ENCODE results near the gene HEATR1. TPM values are rescaled to one million over a fixed set of nuclear protein-coding genes. Genes with fewer than 3 reads are reported as not detected.

The HEATR1 gene
- total RNA-seq, 3 donors from 2014 or later: 113 to 126 (median 120) TPM

- no peak overlapping the region for H3K4me3 Mint-ChIP-seq
- DNase-seq (no peak), ATAC-seq (no peak)
- H3K36me3 Mint-ChIP-seq (ENCODE audit: insufficient read depth): peaks cover 55% of the 10 kb centered on the region
- H3K27me3 Mint-ChIP-seq (ENCODE audit: low read depth): no peaks in the 10 kb centered on the region
- H3K4me1 Mint-ChIP-seq (ENCODE audit: low read depth): no peaks in the 10 kb centered on the region
- H3K9me3 Mint-ChIP-seq: no peaks in the 10 kb centered on the region
Measured at GRCh38 chr1:236568285-236568894, 35.9 kb downstream of the HEATR1 start.

GRCh38 chr1:236565530-236565929 lies 38.8 kb downstream of the HEATR1 start:
- ATAC-seq: no peak
- Mint-ChIP-seq H3K4me3 (no peak overlapping the region), H3K36me3 (ENCODE audit: insufficient read depth) (peaks cover 65% of the 10 kb centered on the region), H3K9me3 (no peaks in the 10 kb centered on the region), H3K4me1 (ENCODE audit: low read depth) (no peaks in the 10 kb centered on the region), H3K27me3 (ENCODE audit: low read depth) (no peaks in the 10 kb centered on the region)
- DNase-seq: no peak

- Mint-ChIP-seq H3K4me1 (ENCODE audit: low read depth) (no peaks in the 10 kb centered on the region), H3K9me3 (no peaks in the 10 kb centered on the region), H3K4me3 (no peak overlapping the region), H3K27me3 (ENCODE audit: low read depth) (no peaks in the 10 kb centered on the region), H3K36me3 (ENCODE audit: insufficient read depth) (peaks cover 62% of the 10 kb centered on the region)
- DNase-seq: no peak
- ATAC-seq: no peak
Measured at GRCh38 chr1:236561976-236562375, 42.3 kb downstream of the HEATR1 start.

- no peak overlapping the region for H3K4me3 Mint-ChIP-seq
Measured at GRCh38 chr1:236560213-236560771, 44.0 kb downstream of the HEATR1 start.

GRCh38 chr1:236558846-236559245 lies 45.5 kb downstream of the HEATR1 start:
- Mint-ChIP-seq H3K4me1 (ENCODE audit: low read depth) (no peaks in the 10 kb centered on the region), H3K9me3 (no peaks in the 10 kb centered on the region), H3K27me3 (ENCODE audit: low read depth) (no peaks in the 10 kb centered on the region), H3K4me3 (no peak overlapping the region), H3K36me3 (ENCODE audit: insufficient read depth) (peaks cover 59% of the 10 kb centered on the region)
- DNase-seq (no peak), ATAC-seq (no peak)

More at GRCh38 chr1:236560213-236560771, 44.0 kb downstream of the HEATR1 start:
- Mint-ChIP-seq H3K27me3 (ENCODE audit: low read depth) (no peaks in the 10 kb centered on the region), H3K9me3 (no peaks in the 10 kb centered on the region), H3K4me1 (ENCODE audit: low read depth) (no peaks in the 10 kb centered on the region), H3K36me3 (ENCODE audit: insufficient read depth) (peaks cover 63% of the 10 kb centered on the region)
- no peak for DNase-seq
- no peak for ATAC-seq

- no peaks in the 10 kb centered on the region for H3K9me3 Mint-ChIP-seq
- H3K27me3 Mint-ChIP-seq (ENCODE audit: low read depth): no peaks in the 10 kb centered on the region
- no peak for DNase-seq
- H3K4me3 Mint-ChIP-seq: no peak overlapping the region
- peaks cover 62% of the 10 kb centered on the region for H3K36me3 Mint-ChIP-seq (ENCODE audit: insufficient read depth)
- ATAC-seq: no peak
- H3K4me1 Mint-ChIP-seq (ENCODE audit: low read depth): no peaks in the 10 kb centered on the region
Measured at GRCh38 chr1:236558081-236558480, 46.2 kb downstream of the HEATR1 start.

- no peak for ATAC-seq
- Mint-ChIP-seq H3K9me3 (no peaks in the 10 kb centered on the region), H3K36me3 (ENCODE audit: insufficient read depth) (peaks cover 53% of the 10 kb centered on the region), H3K4me1 (ENCODE audit: low read depth) (no peaks in the 10 kb centered on the region), H3K4me3 (no peak overlapping the region), H3K27me3 (ENCODE audit: low read depth) (no peaks in the 10 kb centered on the region)
- DNase-seq: no peak
Measured at GRCh38 chr1:236556606-236557005, 47.7 kb downstream of the HEATR1 start.

- peaks cover 58% of the 10 kb centered on the region for H3K36me3 Mint-ChIP-seq (ENCODE audit: insufficient read depth)
- DNase-seq (no peak), ATAC-seq (no peak)
- H3K4me3 Mint-ChIP-seq: no peak overlapping the region
- H3K4me1 Mint-ChIP-seq (ENCODE audit: low read depth): no peaks in the 10 kb centered on the region
- H3K27me3 Mint-ChIP-seq (ENCODE audit: low read depth): no peaks in the 10 kb centered on the region
- H3K9me3 Mint-ChIP-seq: no peaks in the 10 kb centered on the region
Measured at GRCh38 chr1:236553370-236553769, 50.9 kb downstream of the HEATR1 start.

- no peak for DNase-seq
- H3K4me1 Mint-ChIP-seq (ENCODE audit: low read depth): no peaks in the 10 kb centered on the region
- no peaks in the 10 kb centered on the region for H3K27me3 Mint-ChIP-seq (ENCODE audit: low read depth)
- peaks cover 56% of the 10 kb centered on the region for H3K36me3 Mint-ChIP-seq (ENCODE audit: insufficient read depth)
- no peak overlapping the region for H3K4me3 Mint-ChIP-seq
- H3K9me3 Mint-ChIP-seq: no peaks in the 10 kb centered on the region
- ATAC-seq: no peak
Measured at GRCh38 chr1:236552901-236553300, 51.4 kb downstream of the HEATR1 start.

- no peak overlapping the region for H3K4me3 Mint-ChIP-seq
- no peaks in the 10 kb centered on the region for H3K9me3 Mint-ChIP-seq
- H3K36me3 Mint-ChIP-seq (ENCODE audit: insufficient read depth): peaks cover 63% of the 10 kb centered on the region
- H3K4me1 Mint-ChIP-seq (ENCODE audit: low read depth): no peaks in the 10 kb centered on the region
- DNase-seq: no peak
- ATAC-seq: no peak
- no peaks in the 10 kb centered on the region for H3K27me3 Mint-ChIP-seq (ENCODE audit: low read depth)
Measured at GRCh38 chr1:236552096-236552495, 52.2 kb downstream of the HEATR1 start.

- no peak overlapping the region for H3K4me3 Mint-ChIP-seq
- no peaks in the 10 kb centered on the region for H3K9me3 Mint-ChIP-seq
- no peaks in the 10 kb centered on the region for H3K27me3 Mint-ChIP-seq (ENCODE audit: low read depth)
- H3K36me3 Mint-ChIP-seq (ENCODE audit: insufficient read depth): peaks cover 63% of the 10 kb centered on the region
- peaks cover 5% of the 10 kb centered on the region for H3K4me1 Mint-ChIP-seq (ENCODE audit: low read depth)
- no peak for DNase-seq
- no peak for ATAC-seq
Measured at GRCh38 chr1:236550961-236551851, 53.1 kb downstream of the HEATR1 start.

- H3K9me3 Mint-ChIP-seq: no peaks in the 10 kb centered on the region
- no peak overlapping the region for H3K4me3 Mint-ChIP-seq
- DNase-seq: no peak
- ATAC-seq: no peak
- peaks cover 21% of the 10 kb centered on the region for H3K4me1 Mint-ChIP-seq (ENCODE audit: low read depth)
- H3K27me3 Mint-ChIP-seq (ENCODE audit: low read depth): no peaks in the 10 kb centered on the region
- H3K36me3 Mint-ChIP-seq (ENCODE audit: insufficient read depth): peaks cover 64% of the 10 kb centered on the region
Measured at GRCh38 chr1:236548452-236548851, 55.9 kb downstream of the HEATR1 start.

- Mint-ChIP-seq H3K36me3 (ENCODE audit: insufficient read depth) (peaks cover 69% of the 10 kb centered on the region), H3K4me3 (no peak overlapping the region), H3K27me3 (ENCODE audit: low read depth) (no peaks in the 10 kb centered on the region), H3K4me1 (ENCODE audit: low read depth) (peaks cover 21% of the 10 kb centered on the region), H3K9me3 (no peaks in the 10 kb centered on the region)
- DNase-seq (no peak), ATAC-seq (no peak)
Measured at GRCh38 chr1:236545621-236546169, 58.6 kb downstream of the HEATR1 start.

GRCh38 chr1:236543065-236543669 lies 61.1 kb downstream of the HEATR1 start:
- H3K36me3 Mint-ChIP-seq (ENCODE audit: insufficient read depth): peaks cover 76% of the 10 kb centered on the region
- H3K4me1 Mint-ChIP-seq (ENCODE audit: low read depth): peaks cover 21% of the 10 kb centered on the region
- no peaks in the 10 kb centered on the region for H3K9me3 Mint-ChIP-seq
- no peak overlapping the region for H3K4me3 Mint-ChIP-seq
- ATAC-seq (peak in 1 of 2 donors; percentile 37), DNase-seq (no peak)
- no peaks in the 10 kb centered on the region for H3K27me3 Mint-ChIP-seq (ENCODE audit: low read depth)
